Right atrium auricular region (tissue), 2 donors: ENCODE measurements around the gene CCN2. TPM values are rescaled to one million over a fixed set of nuclear protein-coding genes. Genes with fewer than 3 reads are reported as not detected.
"Not testable (repeated sequence)": the region's sequence is repeated elsewhere in the genome, so short reads cannot be mapped to it uniquely, and the experiment has no call there.

Experiments used
- DNase-seq: peaks from one replicate; pipeline ENCODE4 v3.0.0-alpha.2; 2019; ENCODE audit warnings: low spot score
- H3K27ac ChIP-seq, 2 donors: fragments of 200-600 bp; sonication (generic); 1 replicate in 1 of 2; 2 replicates in 1 of 2; pipeline ENCODE4 v1.5.1; 2016 to 2019
- H3K27me3 ChIP-seq, 2 donors: fragments of 200-600 bp; sonication (generic); one replicate each; pipeline versions ENCODE4 v1.5.1 to v1.6.0; 2017 to 2019
- H3K36me3 ChIP-seq: fragments of 200-600 bp; sonication (generic); one replicate; pipeline ENCODE4 v1.5.1; 2016
- H3K4me1 ChIP-seq, 2 donors: fragments of 200-600 bp; sonication (generic); one replicate each; pipeline versions ENCODE4 v1.5.1 to v1.6.0; 2017 to 2019
- H3K4me3 ChIP-seq, 2 donors: fragments of 200-600 bp; sonication (generic); 1 replicate in 1 of 2; 2 replicates in 1 of 2; pipeline ENCODE4 v1.5.1; 2017 to 2019; ENCODE audit warnings: mild to moderate bottlenecking in 1 of 2, moderate library complexity in 1 of 2
- H3K9me3 ChIP-seq, 2 donors: fragments of 200-600 bp; sonication (generic); one replicate each; pipeline ENCODE4 v1.5.1; 2019
- CTCF ChIP-seq, 2 donors: fragments of 200-600 bp; sonication (generic); IDR thresholded peaks; one replicate each; pipeline ENCODE4 v1.5.1; 2019; ENCODE audit warnings: antibody characterized with exemption in 2 of 2
- total RNA-seq, 2 donors: library from RNA; depleted of rRNA; stranded (reverse); fragments of >200 nt; gene quantifications; one replicate each; pipeline ENCODE4 v1.1.0, GENCODE V29; 2016

The CCN2 gene
- total RNA-seq, 2 donors from 2014 or later, result 203 to 356 TPM

DNA sequence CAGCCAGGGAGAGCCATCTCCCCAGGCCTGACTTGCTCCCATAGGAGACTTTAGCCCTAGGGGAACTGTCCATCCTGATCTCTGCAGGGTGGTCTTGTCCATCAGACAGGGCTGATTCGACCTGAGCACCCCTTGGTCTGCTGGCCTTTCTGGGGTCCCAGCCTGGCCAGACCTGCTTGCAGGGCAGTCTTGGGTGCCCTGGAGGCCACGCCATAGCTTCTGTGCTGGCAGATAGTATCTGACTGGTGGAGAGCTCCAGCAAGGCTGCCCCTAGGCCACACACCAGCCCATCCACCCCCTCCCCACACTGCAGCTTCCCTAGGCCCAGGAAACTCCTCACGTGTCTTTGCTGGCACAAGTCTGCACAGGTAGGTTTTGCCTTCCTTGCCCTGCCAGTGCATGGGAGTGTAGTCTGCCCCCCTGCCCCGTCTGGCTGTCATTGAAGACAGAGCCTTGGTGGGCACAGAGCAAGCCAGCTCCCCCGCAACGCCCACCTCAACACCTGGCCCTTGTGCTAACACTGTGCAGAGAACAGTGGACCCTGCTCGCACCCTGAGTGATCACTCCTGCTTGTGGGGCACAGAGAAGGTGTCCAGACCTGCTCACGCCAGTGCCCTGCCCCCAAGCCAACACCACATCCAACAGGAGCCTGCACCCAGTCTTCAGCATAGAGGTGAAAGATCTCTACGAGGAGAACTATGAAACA lies 32.4 kb downstream of the CCN2 start:
- TF ChIP-seq CTCF (IDR thresholded peaks at IDR 0.05), result no peak
- Histone ChIP-seq H3K27me3 (no peaks in the 10 kb centered on the region), H3K27ac (no peak overlapping the region), H3K4me1 (peaks cover 0 to 7% of the 10 kb centered on the region in 2 donors), H3K36me3 (no peaks in the 10 kb centered on the region), H3K4me3 (no peak overlapping the region), H3K9me3 (peaks cover 0 to 15% of the 10 kb centered on the region in 2 donors)
- no peak for DNase-seq

DNA sequence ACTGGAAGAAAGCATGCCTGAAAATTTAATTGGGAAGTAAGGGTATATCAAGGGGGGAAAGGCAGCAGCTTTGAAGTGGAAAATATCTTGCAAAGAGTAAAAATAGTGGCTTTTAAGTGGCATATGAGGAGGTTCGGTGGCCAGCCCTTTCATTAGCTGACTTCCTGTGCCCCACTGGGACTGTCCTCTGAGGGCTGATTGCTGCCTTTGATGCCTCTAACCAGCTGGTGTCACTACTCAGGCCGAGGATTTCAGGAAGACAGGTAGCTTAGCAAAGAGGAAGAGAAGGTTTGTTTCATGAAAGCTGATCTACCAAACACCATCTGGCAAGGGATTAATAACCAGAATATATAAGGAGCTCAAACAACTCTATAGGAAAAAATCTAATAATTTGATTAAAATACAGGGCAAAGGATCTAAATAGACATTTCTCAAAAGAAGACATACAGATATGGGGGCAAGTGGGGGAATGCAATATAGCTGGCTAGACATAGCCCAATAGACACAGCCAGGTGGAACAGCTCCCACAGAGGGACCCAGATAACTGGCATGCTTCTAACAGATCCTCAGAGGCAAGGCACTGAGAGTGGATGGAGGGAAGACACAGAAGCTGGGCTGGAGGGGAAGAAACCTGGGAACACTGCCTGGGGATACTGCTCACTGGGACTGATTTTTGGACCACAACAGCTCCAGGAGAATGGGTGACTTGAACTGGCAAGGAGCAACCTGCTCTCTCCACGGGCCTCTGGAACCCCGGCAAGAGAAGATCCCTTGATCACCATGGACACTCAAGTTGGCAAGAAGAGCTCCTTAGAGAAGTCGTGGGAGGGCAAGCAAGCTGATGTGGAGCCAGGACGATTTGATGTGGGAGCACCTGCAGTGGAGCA lies 33.2 kb downstream of the CCN2 start:
- Histone ChIP-seq H3K36me3 (no peaks in the 10 kb centered on the region), H3K27me3 (no peaks in the 10 kb centered on the region), H3K9me3 (peaks cover 0 to 8% of the 10 kb centered on the region in 2 donors), H3K4me1 (peaks cover 0 to 7% of the 10 kb centered on the region in 2 donors), H3K4me3 (no peak overlapping the region), H3K27ac (no peak overlapping the region)
- DNase-seq, result no peak
- no peak for TF ChIP-seq CTCF (IDR thresholded peaks at IDR 0.05)

GRCh38 chr6:131917318-131917717 lies 33.9 kb downstream of the CCN2 start:
- H3K4me3 ChIP-seq, result no peak overlapping the region
- no peak overlapping the region for H3K27ac ChIP-seq
- no peak for DNase-seq
- no peaks in the 10 kb centered on the region for H3K27me3 ChIP-seq
- H3K4me1 ChIP-seq, result peaks cover 0 to 7% of the 10 kb centered on the region in 2 donors
- H3K9me3 ChIP-seq, result peaks cover 0 to 7% of the 10 kb centered on the region in 2 donors
- no peak for TF ChIP-seq CTCF (IDR thresholded peaks at IDR 0.05)
- no peaks in the 10 kb centered on the region for H3K36me3 ChIP-seq

DNA sequence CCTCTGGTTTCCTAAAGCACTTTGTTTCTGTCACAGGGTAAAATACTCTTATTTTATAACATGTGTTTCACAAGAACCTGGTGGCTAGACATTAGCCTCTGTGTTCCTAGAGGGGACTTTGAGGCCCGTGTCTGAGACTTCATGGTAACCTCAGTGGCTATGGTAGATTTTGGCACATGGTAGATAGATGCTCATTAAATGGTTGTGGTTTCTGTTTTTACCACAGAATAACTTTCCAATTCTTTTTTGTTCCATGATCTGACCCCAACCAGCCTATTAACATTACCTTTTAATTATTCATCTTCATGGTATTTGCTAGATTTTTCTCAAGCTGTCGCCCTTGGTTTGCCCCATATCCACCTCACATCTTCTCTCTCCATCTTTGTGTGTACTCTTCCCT lies 34.3 kb downstream of the CCN2 start:
- no peak for TF ChIP-seq CTCF (IDR thresholded peaks at IDR 0.05)
- no peaks in the 10 kb centered on the region for H3K36me3 ChIP-seq
- no peaks in the 10 kb centered on the region for H3K27me3 ChIP-seq
- no peak for DNase-seq
- H3K27ac ChIP-seq, result no peak overlapping the region
- H3K9me3 ChIP-seq, result peaks cover 0 to 2% of the 10 kb centered on the region in 2 donors
- H3K4me1 ChIP-seq, result peaks cover 0 to 7% of the 10 kb centered on the region in 2 donors
- no peak overlapping the region for H3K4me3 ChIP-seq

DNA sequence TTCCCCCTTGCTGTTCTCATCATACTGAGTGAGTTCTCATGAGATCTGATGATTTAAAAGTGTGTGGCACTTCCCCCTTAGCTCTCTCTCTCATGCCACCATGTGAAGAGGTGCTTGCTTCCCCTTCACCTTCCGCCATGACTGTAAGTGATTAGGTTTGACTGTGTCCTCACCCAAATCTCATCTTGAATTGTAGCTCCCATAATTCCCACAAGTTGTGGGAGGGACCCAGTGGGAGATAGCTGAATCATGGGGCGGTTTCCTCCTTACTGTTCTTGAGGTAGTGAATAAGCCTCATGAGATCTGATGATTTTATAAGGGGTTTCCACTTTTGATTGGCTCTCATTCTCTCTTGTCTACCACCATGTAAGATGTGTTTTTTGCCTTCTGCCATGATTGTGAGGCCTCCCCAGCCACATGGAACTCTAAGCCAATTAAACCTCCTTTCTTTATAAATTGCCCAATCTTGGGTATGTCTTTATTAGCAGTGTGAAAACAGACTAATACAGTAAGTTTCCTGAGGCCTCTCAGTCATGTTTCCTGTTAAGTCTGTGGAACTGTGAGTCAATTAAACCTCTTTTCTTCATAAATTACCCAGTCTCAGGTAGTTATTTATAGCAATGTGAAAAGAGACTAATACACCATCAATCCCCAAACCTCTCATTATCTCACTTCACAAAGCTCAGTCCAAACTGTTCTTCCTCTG lies 34.9 kb downstream of the CCN2 start:
- not testable (repeated sequence) for DNase-seq, H3K36me3 ChIP-seq, H3K27ac ChIP-seq, H3K9me3 ChIP-seq, H3K4me1 ChIP-seq, H3K4me3 ChIP-seq, H3K27me3 ChIP-seq
